Activated CD8-positive, alpha-beta T cell treated with anti-CD3 and anti-CD28 coated beads for 36 hours (primary cell): ENCODE results near the gene ANKRD42. TPM values are rescaled to one million over a fixed set of nuclear protein-coding genes. Genes with fewer than 3 reads are reported as not detected.

ENCODE experiments used
- ATAC-seq: fragments of 200-7000 bp; cut with Tn5 transposase; one replicate; pipeline ENCODE4 v1.10.0; 2021; ENCODE audit warnings: mild to moderate bottlenecking, moderate library complexity
- CTCF ChIA-PET: fragments of 350-600 bp; sonication (Branson Sonifier 250); formaldehyde crosslinking; loops from one replicate; lab custom pipeline; 2021; ENCODE audit warnings: antibody characterized with exemption; lab: Charles Lee
- POLR2A ChIA-PET: fragments of 350-600 bp; sonication (Branson Sonifier 250); formaldehyde crosslinking; loops from one replicate; lab custom pipeline; 2021; ENCODE audit warnings: antibody characterized with exemption; lab: Charles Lee
- DNase-seq: peaks from one replicate; pipeline ENCODE4 v3.0.0-alpha.2; 2020
- H3K27ac Mint-ChIP-seq: one replicate; pipeline ENCODE4 v1.8.0; 2021; ENCODE audit warnings: mild to moderate bottlenecking, mixed read lengths
- H3K27me3 Mint-ChIP-seq: one replicate; pipeline ENCODE4 v1.8.0; 2021; ENCODE audit warnings: mixed read lengths
- H3K36me3 Mint-ChIP-seq: one replicate; pipeline ENCODE4 v1.8.0; 2021; ENCODE audit warnings: low read depth, mixed read lengths
- H3K4me1 Mint-ChIP-seq: one replicate; pipeline ENCODE4 v1.8.0; 2021; ENCODE audit warnings: low read depth, mixed read lengths
- H3K4me3 Mint-ChIP-seq: one replicate; pipeline ENCODE4 v1.8.0; 2021; ENCODE audit warnings: mild to moderate bottlenecking, moderate library complexity, mixed read lengths
- H3K9me3 Mint-ChIP-seq: one replicate; pipeline ENCODE4 v1.8.0; 2021; ENCODE audit warnings: mixed read lengths
- CTCF ChIP-seq: fragments of 200-600 bp; IDR thresholded peaks from one replicate; pipeline ENCODE4 v1.8.0; 2022; ENCODE audit warnings: antibody characterized with exemption, mild to moderate bottlenecking
- intact Hi-C: fragments of 100-400 bp; cut with micrococcal nuclease; formaldehyde crosslinking; loops from one replicate; pipeline ENCODE4 v1.10.0; 2022
- total RNA-seq, 2 experiments: library from RNA; stranded (reverse); gene quantifications; one replicate each; pipeline ENCODE4 v1.2.3, GENCODE V29; 2021

Gene ANKRD42
- total RNA-seq, 2 experiments from 2014 or later: 3.8 to 4.7 TPM

GRCh38 chr11:83294208-83294607 lies 100.7 kb downstream of the ANKRD42 start:
- peaks cover 5% of the 10 kb centered on the region for H3K27me3 Mint-ChIP-seq
- no peak overlapping the region for H3K4me3 Mint-ChIP-seq
- ChIA-PET CTCF (interaction anchor here (0.5 to 2.6 kb wide), 5 partner anchors 10 to 524 kb away, joined by 3 to 16 read pairs (median 9); no protein-coding TSS in a partner anchor), POLR2A (interaction anchor here (0.5 kb wide), 1 partner anchor 57 kb away, joined by 4 read pairs; no protein-coding TSS in a partner anchor)
- H3K9me3 Mint-ChIP-seq: no peaks in the 10 kb centered on the region
- no peaks in the 10 kb centered on the region for H3K36me3 Mint-ChIP-seq
- no peak for TF ChIP-seq CTCF
- intact Hi-C loops: loop anchor here (10.0 kb wide), 2 partner anchors 431 to 521 kb away; no protein-coding TSS in a partner anchor
- H3K4me1 Mint-ChIP-seq: peaks cover 6% of the 10 kb centered on the region
- ATAC-seq (no peak), DNase-seq (no peak)
- no peak overlapping the region for H3K27ac Mint-ChIP-seq

Other genes starting within 250 kb of the ANKRD42 start
- 10 to 100 TPM in 1 of 2 experiments, 1 to 10 TPM in 1; 9.8 to 10.9 TPM for gene RAB30, start 121.8 kb upstream of the ANKRD42 start, total RNA-seq
- gene PCF11, start 36.6 kb upstream of the ANKRD42 start, total RNA-seq: 10 to 100 TPM; 53.9 to 55.6 TPM
- 10 to 100 TPM; 23.2 to 25.1 TPM for gene CCDC90B, start 92.7 kb downstream of the ANKRD42 start, total RNA-seq